K562 (cell line): Measurements from ENCODE around the gene PSMB11. TPM values are rescaled to one million over a fixed set of nuclear protein-coding genes. Genes with fewer than 3 reads are reported as not detected.

Source experiments
- DNMT1 ChIP-seq: fragments of 450-650 bp; IDR thresholded peaks from 2 replicates; pipeline ENCODE4 v1.6.1; 2016; ENCODE audit warnings: antibody characterized with exemption, mild to moderate bottlenecking
- HDAC3 ChIP-seq: fragments of 450-650 bp; IDR thresholded peaks from 2 replicates; pipeline ENCODE4 v1.6.1; 2018; ENCODE audit warnings: borderline replicate concordance, mild to moderate bottlenecking, moderate library complexity; ENCODE audit not compliant: partially characterized antibody
- HNRNPUL1 ChIP-seq: fragments of 200-400 bp; formaldehyde crosslinking; IDR thresholded peaks from 2 replicates; pipeline ENCODE4 v1.6.1; 2017; ENCODE audit warnings: low read length
- ID3 ChIP-seq, 2 experiments: fragments of 250-450 bp in 1 of 2; fragments of 450-650 bp in 1 of 2; sonication (Bioruptor Pico) in 1 of 2; IDR thresholded peaks; 2 replicates each; pipeline versions ENCODE4 v1.6.1 to v1.8.0; 2016 to 2021; ENCODE audit warnings: mild to moderate bottlenecking in 2 of 2, moderate library complexity in 2 of 2, missing compliant biosample characterization in 1 of 2, missing genetic modification characterization in 1 of 2
- KAT7 ChIP-seq: sonication (generic); formaldehyde crosslinking; IDR thresholded peaks from 2 replicates; pipeline ENCODE4 v1.8.0; 2022; ENCODE audit warnings: missing genetic modification reagents, mild to moderate bottlenecking, borderline replicate concordance
- MBD2 ChIP-seq: sonication (generic); IDR thresholded peaks from 2 replicates; pipeline ENCODE4 v1.6.1; 2016; ENCODE audit warnings: low read depth, borderline replicate concordance
- MNT ChIP-seq, 2 experiments: fragments of 450-650 bp; conservative IDR thresholded peaks; 2 replicates each; pipeline ENCODE4 v1.6.1; 2017; ENCODE audit warnings: mild to moderate bottlenecking in 2 of 2, moderate library complexity in 2 of 2
- NCOA2 ChIP-seq, 2 experiments: fragments of 450-650 bp; IDR thresholded peaks; 2 replicates each; pipeline ENCODE4 v1.6.1; 2018; ENCODE audit warnings: mild to moderate bottlenecking in 2 of 2, moderate library complexity in 1 of 2; ENCODE audit not compliant: partially characterized antibody in 2 of 2
- NFRKB ChIP-seq: fragments of 450-650 bp; IDR thresholded peaks from 2 replicates; pipeline ENCODE4 v1.6.1; 2016; ENCODE audit warnings: low read depth
- OTX1 ChIP-seq: fragments of 450-650 bp; formaldehyde crosslinking; IDR thresholded peaks from 2 replicates; pipeline ENCODE4 v1.4.0; 2022; ENCODE audit warnings: mild to moderate bottlenecking
- PHF20 ChIP-seq: fragments of 450-650 bp; IDR thresholded peaks from 2 replicates; pipeline ENCODE4 v1.6.1; 2018; ENCODE audit not compliant: partially characterized antibody
- POLR2A ChIP-seq: fragments of 450-650 bp; conservative IDR thresholded peaks from 2 replicates; pipeline ENCODE4 v1.6.1; 2016
- SMARCE1 ChIP-seq: fragments of 450-650 bp; IDR thresholded peaks from 2 replicates; pipeline ENCODE4 v1.7.1; 2016; ENCODE audit warnings: mild to moderate bottlenecking
- SRSF1 ChIP-seq: fragments of 200-400 bp; formaldehyde crosslinking; IDR thresholded peaks from 2 replicates; pipeline ENCODE4 v1.6.1; 2017; ENCODE audit warnings: mild to moderate bottlenecking, low read depth, low read length, moderate library complexity
- SUPT5H ChIP-seq: fragments of 450-650 bp; IDR thresholded peaks from 2 replicates; pipeline ENCODE4 v1.6.1; 2016
- THAP12 ChIP-seq: fragments of 250-450 bp; sonication (Bioruptor Pico); IDR thresholded peaks from 2 replicates; pipeline ENCODE4 v1.9.0; 2021; ENCODE audit warnings: mild to moderate bottlenecking, inconsistent platforms
- UBTF ChIP-seq, 2 experiments: IDR thresholded peaks; 2 replicates each; pipeline ENCODE4 v1.6.1; 2012; ENCODE audit warnings: improper control_type of control experiment in 2 of 2, low read depth in 2 of 2, low read length in 2 of 2, borderline replicate concordance in 1 of 2
- ZBTB12 ChIP-seq: fragments of 250-450 bp; sonication (Bioruptor Pico); IDR thresholded peaks from 2 replicates; pipeline ENCODE4 v1.4.0; 2020
- ZNF695 ChIP-seq: fragments of 450-650 bp; formaldehyde crosslinking; IDR thresholded peaks from 2 replicates; pipeline ENCODE4 v1.4.0; 2020; ENCODE audit warnings: mild to moderate bottlenecking, moderate library complexity
- polyA plus RNA-seq, 8 experiments: library from polyadenylated mRNA; depleted of rRNA in 4 of 8; stranded (reverse) in 5 of 8; unstranded in 3 of 8; fragments of >200 nt; fragmentation: Nextera tagmentation in 2 of 8; fragmentation: Illumina TruSeq in 1 of 8; extraction: Ambion mirVana in 2 of 8; extraction: Trizol in 1 of 8; gene quantifications; 2 replicates each; pipeline versions ENCODE4 v1.2.1 to v1.2.3, GENCODE V29; 2011 to 2014; ENCODE audit warnings: inconsistent platforms in 1 of 8, missing spikeins in 1 of 8
- total RNA-seq, 7 experiments: library from RNA; depleted of rRNA in 6 of 7; stranded (reverse); fragments of >200 nt in 6 of 7; fragmentation: Illumina TruSeq in 2 of 7; extraction: Trizol in 2 of 7; gene quantifications; 2 replicates each; pipeline versions ENCODE4 v1.2.1 to v1.2.3, GENCODE V29; 2011 to 2021; ENCODE audit warnings: low replicate concordance in 1 of 7

PSMB11 gene
- total and polyA plus RNA-seq, 9 of the 15 experiments (the other 6 are each of a cell fraction or from before 2014, with no cell fraction given): not detected

GRCh38 chr14:23057757-23058653, 16.0 kb downstream of the PSMB11 start (continued):
- TF ChIP-seq THAP12 (CRISPR knock-in tag) (peak; percentile 26; the same call in 1 of the 2 replicates), MNT (conservative IDR thresholded peaks at IDR 0.05) (peak in 1 of 2 experiments; percentile 45; a peak in 2 of 4 replicates), PHF20 (no peak), SMARCE1 (peak; percentile 30; the same call in 1 of the 2 replicates), HDAC3 (no peak), ZBTB12 (CRISPR knock-in tag) (no peak), KAT7 (CRISPR knock-in tag) (peak; percentile 93; the same call in 1 of the 2 replicates), UBTF (IDR thresholded peaks at IDR 0.05; ENCODE audit: borderline replicate concordance in 1 of 2, low read depth in 2 of 2, low read length in 2 of 2) (peak; percentile 90 to 95; a peak in 3 of 4 replicates), POLR2A (peak; percentile 67), ZNF695 (CRISPR knock-in tag) (no peak), ID3 (CRISPR knock-in tag; IDR thresholded peaks at IDR 0.05) (no peak), ID3 (tag; IDR thresholded peaks at IDR 0.05) (no peak; the same call in 1 of the 2 replicates), SRSF1 (peak; percentile 79; the same call in 1 of the 2 replicates), SUPT5H (peak; percentile 67), MBD2 (no peak), NCOA2 (IDR thresholded peaks at IDR 0.05; ENCODE audit: partially characterized antibody in 2 of 2) (no peak), NFRKB (no peak), DNMT1 (no peak), HNRNPUL1 (no peak), OTX1 (0 out of 2 replicates have a peak, but pooled peaks have one; percentile 58)
